Measurements from ENCODE around the gene GJA3.
"Not testable (repeated sequence)": the region's sequence is repeated elsewhere in the genome, so short reads cannot be mapped to it uniquely, and the experiment has no call there.

GJA3 gene

GRCh38 chr13:20182231-20182846 lies 21.5 kb upstream of the GJA3 start:
- no peak for DNase-seq (ENCODE audit: low read depth)

GRCh38 chr13:20181188-20181587 lies 20.3 kb upstream of the GJA3 start:
- no peak for DNase-seq (ENCODE audit: low read depth)

DNA sequence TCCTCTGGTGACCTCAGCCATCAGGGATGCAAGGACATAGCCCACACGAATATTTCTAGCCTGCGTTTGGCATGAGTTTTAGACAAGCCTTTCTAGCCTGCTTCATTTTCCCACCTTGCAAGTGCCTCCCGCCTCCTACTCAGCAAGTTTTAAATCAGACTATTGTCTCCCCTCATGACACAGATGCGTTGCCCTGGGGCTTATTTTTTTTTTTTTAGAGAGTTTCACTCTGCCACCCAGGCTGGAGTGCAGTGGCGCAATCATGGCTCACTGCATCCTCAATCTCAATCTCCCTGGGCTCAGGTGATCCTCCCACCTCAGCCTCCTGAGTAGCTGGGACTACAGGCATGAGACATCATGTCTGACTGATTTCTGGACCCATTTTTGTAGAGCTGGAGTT lies 17.3 kb upstream of the GJA3 start:
- DNase-seq (ENCODE audit: low read depth): no peak

DNA sequence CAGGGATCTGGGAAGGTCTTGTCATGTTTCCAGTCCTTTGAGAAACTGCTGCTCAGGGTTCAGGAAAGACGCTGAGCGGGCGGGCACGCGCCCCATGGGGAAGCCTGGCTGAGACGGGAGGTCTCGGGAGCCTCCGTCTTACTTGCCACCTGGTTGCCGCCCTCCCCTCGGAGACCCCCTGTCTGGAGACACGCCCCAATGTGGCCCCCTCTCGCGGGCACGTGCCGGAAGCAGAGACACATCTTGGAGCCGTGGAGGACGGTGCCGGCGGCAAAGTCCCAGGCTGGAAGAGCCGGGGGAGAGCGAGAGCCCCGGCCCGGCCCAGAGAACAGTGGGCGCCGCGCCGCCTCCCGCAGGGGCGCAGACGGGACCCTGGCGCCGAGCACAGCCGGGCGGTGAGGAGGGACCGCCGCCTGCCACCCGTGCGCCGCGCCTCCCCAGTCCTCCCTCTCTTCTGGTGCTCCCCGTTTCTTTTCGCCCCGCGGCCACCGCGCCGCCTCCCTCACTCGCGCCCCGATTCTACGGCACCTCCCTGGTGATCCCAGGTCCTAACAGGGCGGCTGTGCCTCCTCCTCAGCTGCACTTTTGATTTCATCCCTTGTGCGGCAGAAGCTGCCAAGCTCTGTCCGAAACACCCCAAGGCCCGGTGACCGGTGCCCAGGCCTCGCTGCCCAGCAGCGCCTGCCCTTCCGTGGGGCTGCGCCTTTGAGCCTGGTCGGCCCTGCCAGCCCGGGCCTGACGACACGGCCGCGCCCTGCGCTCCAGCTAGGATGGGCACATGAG lies 16.4 kb upstream of the GJA3 start:
- no peak for DNase-seq (ENCODE audit: low read depth)

GRCh38 chr13:20175907-20176652 lies 15.2 kb upstream of the GJA3 start:
- no peak for DNase-seq (ENCODE audit: low read depth)

- no peak for DNase-seq (ENCODE audit: low read depth)
Observed at GRCh38 chr13:20175406-20175794, 14.5 kb upstream of the GJA3 start.

DNA sequence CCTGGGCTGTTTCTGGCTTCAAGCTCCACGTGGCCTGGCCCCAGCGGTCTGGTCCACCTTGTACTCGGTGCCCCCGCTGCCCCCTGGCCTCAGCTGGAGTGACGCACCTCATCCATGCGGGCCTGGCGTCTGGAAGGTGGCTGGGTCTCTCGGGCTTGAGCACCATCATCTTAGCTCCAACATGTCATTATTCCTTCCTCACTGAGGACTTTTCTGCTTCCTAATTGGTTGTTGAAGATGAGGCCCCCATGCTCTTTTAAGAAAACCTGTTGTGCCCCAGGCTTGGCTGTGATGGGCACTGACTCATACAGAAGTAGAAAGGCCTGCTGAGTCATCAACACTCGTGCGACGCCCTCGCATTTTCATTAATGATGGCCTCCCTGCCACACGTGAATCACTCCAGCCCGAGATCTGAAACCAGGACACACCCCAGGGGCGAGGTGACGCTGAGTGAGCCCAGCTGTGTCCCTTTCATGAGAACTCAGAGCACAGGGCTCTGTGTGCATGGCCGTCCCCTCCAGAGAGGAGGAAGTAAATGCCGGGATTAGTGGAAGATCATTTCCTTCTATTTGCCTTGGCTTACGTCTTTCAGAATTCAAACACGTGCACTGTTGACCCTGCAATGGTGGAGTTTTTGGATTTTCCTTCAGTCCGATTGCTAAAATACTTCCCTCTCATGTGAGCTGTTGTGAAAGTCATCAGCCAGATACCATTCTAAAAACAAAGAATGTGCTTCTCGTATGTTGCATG lies 14.0 kb upstream of the GJA3 start:
- DNase-seq (ENCODE audit: low read depth): peak; percentile 31

DNA sequence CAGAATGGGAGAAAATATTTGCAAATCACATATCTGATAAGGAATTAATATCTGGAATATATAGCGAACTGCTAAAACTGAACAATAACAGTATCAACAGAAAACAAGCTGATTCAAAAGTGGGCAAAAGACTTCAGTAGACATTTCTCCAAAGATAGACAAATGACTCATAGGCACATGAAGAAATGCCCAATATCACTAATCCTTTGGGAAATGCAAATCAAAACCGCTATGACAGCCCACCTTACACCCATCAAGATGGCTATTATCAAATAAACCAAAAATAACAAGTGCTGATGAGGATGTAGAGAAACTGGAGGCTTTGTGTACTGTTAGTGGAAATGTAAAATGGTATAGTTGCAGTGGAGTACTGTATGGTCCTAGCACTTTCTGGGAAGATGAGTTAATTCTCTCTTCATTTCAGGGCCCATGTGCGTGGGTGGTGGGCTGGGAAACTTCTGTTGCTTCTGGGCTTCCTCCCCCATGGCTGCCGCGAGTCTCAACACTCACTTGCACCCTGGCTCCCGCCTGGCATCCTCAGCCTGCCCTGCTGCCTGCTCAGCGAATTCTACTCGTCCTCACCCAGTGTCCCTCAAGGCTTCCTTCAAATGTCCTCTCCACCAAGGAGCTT lies 12.4 kb upstream of the GJA3 start:
- no peak for DNase-seq (ENCODE audit: low read depth)

DNA sequence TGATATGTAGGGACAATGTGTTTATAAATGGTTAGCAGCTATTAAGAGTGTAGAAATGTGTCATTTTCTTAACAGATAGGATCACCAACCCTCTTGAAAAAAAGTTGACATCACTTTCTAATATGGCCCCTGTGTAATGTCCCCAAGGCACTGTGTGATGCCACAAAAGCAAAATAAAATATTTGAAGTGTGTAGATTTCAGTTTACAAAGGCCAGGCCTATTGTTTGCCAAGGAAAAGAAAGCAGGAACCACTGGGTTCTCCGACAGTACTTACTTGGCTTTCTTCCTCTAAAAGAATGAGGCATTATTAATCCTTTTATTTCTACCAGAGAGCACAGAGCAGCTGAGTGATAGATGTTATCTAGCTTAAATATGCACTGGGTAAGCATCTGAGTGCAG lies 10.5 kb upstream of the GJA3 start:
- no peak for DNase-seq (ENCODE audit: low read depth)

DNA sequence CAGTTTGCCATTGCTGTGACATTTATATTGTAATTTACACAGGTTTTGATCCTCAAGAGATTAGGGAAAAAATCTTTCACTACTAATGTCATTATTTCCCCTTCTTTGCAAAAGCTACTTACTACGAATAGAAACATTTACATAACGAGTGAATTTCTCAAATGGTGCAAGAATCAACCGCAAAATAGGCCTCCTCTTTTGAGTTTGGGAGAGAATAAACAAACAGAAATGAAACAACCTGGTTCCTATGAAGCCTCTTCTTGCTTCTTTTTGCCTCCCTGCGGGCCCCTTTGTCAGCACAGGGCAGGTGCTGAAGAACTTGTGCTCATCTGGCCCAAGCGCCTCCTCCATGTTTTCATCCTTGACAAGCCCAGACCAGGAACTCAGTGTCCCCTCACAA lies 10.1 kb upstream of the GJA3 start:
- no peak for DNase-seq (ENCODE audit: low read depth)

GRCh38 chr13:20168396-20168795 lies 7.5 kb upstream of the GJA3 start:
- DNase-seq (ENCODE audit: low read depth): no peak

DNA sequence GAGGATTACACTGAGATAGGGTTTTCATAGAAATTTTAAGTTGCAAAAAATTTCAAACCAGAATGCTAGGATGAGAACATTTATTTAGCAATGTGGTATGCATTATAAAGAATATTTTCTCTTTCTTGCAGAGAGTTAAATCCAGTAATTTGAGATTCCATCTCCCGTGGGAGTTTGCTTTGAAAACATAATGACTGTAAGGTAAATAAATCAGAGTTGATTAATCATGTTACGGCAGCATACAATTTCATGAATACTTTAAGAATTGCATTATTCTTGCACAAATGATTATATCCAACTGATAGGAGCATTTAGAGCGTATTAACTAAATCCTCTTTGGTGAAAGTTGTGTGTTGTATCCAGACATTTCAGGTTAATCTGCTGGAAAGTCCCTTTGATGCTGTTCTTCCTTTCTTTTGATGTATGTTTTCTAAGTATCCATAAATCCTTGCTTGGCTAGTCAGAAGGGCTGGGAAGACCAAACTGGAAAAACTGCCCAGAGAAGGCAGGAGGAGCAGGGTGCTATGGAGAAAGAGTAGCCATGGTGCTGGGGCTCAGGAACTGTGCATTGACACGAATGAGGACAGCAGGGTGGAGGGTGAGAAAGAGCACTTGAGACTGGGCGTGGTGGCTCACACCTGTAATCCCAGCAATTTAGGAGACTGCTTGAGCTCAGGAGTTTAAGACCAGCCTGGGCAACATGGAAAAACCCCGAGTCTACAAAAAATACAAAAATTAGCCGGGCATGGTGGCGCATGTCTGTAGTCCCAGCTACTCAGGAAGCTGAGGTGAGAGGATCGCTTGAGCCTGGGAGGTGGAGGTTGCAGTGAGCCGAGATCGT lies 4.8 kb upstream of the GJA3 start:
- no peak for DNase-seq (ENCODE audit: low read depth)

- no peak for DNase-seq (ENCODE audit: low read depth)
Observed at GRCh38 chr13:20161951-20162300, 1.1 kb upstream of the GJA3 start.

DNA sequence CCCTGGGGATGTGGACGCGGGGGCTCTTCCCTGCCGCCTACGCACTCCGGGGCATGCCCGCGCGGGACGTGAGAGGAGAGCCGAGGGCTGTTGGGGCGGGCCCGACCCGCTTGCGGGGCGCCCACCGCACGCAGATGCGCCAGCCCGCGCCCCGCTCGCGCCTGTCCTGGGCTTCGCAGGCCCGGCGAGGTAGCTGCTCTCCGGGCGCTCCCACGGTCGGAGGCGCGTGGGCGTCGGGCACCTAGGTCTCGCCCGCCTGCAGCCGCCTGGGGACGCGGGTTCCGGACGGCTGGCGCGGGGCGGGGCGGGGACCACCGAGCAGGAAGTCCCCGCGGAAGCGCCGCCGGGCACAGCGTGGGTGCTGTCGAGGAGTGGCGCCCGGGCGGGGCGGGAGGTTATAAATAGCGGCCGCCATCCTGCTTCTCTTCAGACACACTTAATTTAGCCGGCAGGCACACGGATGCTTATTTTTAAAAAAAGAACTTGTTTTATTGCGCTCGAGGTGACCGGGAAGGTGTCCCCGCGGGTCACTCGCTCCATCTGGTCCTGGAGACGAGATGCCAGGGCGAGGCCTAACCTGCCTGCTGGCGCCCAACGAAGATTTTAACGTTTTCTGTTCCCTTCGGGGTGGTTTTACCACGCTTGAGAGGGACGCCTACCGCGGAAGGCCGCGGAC lies 561 bp upstream of the GJA3 start:
- DNase-seq (ENCODE audit: low read depth): peak; percentile 30

- no peak for DNase-seq (ENCODE audit: low read depth)
Observed at GRCh38 chr13:20159646-20160305, 1.1 kb downstream of the GJA3 start.

DNA sequence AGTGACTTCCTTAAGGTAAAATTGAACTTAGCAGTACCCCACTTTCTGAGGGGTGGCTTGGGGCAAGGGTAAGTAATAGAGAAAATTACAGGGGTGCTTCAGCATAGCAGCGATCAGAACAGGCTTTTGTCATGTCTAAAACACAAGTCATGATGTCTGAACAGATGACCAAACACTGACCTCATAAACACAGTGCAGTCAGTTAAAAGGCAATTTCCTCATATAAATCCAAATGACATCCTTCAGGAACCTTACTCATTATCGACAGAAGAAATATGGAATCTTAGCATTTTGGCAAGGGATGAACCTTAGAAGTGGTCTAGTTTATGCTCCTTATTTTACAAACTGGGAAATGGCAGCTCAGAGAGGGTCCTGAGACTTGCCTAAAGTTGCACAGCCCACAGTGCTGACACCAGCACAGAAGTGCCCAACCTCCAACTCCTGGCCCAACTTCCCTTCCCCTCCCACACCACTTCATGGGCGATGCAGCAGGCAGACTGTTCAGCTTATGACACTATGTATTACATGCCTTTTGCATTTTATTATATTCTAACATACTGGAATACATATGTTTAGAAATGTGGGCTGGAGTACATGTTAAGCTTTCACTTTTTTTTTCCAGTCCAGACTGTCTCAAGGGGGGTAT lies 3.6 kb downstream of the GJA3 start:
- no peak for DNase-seq (ENCODE audit: low read depth)

GRCh38 chr13:20156702-20157101 lies 4.2 kb downstream of the GJA3 start:
- no peak for DNase-seq (ENCODE audit: low read depth)

DNA sequence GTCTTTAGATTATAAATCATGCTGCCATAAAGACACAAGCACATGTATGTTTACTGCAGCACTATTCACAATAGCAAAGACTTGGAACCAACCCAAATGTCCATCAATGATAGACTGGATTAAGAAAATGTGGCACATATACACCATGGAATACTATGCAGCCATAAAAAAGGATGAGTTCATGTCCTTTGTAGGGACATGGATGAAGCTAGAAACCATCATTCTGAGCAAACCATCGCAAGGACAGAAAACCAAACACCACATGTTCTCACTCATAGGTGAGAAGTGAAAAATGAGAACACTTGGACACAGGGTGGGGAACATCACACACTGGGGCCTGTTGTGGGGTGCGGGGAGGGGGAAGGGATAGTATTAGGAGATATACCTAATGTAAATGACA lies 7.6 kb downstream of the GJA3 start:
- not testable (repeated sequence) for DNase-seq (ENCODE audit: low read depth)

DNA sequence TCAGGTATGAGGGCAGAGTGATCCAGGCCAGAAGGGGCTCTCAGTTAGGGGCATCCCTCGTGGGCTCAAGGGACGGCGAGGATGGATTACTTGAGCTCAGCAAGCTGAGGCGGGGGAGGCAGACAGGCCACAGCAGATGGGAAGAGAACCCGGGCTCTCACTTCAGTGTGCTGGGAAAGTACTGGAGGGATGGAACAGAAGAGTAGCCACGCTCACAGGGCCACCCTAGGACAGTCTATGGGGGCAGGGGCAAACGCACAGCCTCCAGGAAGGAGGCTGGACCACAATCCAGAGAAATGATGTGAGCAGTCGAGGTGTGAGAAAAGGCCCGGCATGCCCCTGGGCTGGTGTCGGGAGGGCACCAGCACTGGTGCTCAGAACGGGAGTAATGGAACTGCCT lies 9.2 kb downstream of the GJA3 start:
- no peak for DNase-seq (ENCODE audit: low read depth)

GRCh38 chr13:20151016-20151415 lies 9.8 kb downstream of the GJA3 start:
- no peak for DNase-seq (ENCODE audit: low read depth)

Data from activated T-helper 1 cell treated with Interleukin-2 at 50 U/mL for 16 hours (primary cell).